Smooth muscle cell of the pulmonary artery (primary cell): ENCODE measurements around the gene TSEN2. TPM values are rescaled to one million over a fixed set of nuclear protein-coding genes. Genes with fewer than 3 reads are reported as not detected.

Experiments
- total RNA-seq: library from RNA; depleted of rRNA; stranded (reverse); fragments of >200 nt; gene quantifications from 2 replicates; pipeline ENCODE4 v1.2.3, GENCODE V29; 2014

Gene TSEN2
- total RNA-seq = 10.8 and 13.9 TPM in 2 replicates

DNA sequence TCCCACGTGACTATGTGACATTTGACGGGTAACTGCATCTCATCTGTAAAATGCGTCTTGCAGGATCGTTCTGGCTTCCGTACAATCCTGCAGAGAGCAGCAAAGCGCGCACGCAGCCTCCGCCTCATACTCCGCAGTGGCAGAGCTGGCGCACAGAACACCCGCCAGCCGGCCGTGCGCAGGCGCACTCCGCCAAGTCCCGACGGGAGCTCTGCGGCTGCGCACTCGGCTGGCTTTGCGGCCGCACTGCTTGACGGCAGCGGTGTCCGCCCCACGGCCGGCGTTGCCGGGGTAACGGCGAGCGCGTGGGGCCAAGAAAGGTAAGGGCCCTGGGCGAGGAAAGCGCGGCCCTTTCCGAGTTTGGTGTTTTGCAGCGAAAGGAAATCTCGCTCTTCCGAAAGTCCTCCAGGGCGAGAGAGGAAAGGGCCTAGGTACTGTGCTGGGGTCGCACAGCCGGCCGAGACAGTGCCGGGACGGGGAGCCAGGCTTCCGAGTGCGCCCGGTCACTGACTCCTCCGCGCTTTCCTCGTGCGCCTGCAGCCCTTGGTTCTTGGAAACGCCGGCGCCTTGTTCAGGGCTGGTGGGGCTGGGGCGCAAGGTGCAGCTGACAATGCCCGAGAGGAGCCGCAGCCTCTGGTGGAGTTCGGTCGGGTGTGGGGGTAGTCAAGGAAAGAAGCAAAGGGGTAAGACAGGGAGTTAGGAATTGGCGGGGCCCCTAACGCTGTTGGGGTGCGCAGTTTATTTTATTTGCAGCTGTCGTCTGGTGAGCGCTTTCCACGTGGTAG lies at the start of gene TSEN2:
Gene TSEN2, plus strand, starts transcription at position 283 of the 785 bp plus-strand sequence. CDS start 5,321 bp downstream, outside the sequence.

DNA sequence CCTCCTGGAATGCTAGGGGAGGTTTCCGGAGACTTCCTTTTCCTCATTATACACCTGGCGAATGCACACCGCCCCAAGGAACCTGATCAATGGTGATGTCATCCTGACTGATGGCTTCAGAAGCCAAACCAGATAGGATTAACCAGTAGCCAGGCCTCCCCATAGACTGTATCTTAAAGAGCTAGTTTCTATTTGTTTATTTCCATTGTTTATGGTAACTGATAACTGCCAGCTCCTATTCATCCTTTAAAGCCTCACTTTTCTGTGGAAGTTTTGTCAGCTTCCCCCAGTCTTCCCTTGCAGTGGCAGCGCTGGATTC lies 61.2 kb downstream of the TSEN2 start, which contains the start of gene MKRN2OS:
Gene MKRN2OS, minus strand, starts transcription at position 27 of the 319 bp plus-strand sequence. CDS start 35 bp downstream, outside the sequence.

DNA sequence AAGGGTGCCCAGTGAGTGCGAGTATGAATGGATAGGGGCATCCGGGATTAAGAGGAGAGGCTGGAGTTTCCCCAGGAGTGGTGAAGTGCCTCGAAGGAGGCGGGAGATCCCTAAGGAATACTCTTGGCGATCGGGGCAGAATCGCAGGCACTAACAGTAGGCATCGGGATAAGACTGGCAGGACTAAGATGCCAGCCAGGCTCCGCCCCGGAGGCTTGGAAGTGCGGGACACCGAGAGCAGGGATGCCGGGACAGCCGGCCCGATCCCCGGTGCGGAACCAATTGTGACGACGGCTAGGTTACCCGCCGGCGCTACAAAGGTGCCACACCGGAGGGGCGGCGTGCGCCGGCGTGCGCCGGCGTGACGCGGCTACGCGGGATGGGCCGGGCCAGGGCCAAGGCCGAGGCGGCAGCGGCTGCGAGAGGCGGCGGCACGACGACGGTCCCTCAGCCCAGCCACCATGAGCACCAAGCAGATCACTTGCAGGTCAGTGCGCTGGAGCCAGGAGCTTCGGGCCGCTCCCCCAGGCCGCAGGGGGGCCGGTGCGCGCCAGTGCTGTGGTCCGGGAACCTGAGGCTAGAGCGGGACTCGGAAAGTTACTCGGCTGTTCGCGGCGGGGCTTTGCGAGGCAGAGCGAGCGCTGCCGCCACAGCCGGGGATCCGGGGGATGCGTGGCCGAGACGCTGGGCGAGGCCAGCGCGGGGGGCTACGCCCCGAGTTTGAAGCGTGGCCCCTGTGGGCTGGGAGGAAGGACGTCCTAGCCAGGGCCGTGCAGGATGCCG lies 72.6 kb downstream of the TSEN2 start, which contains the start of gene MKRN2:
Gene MKRN2, plus strand, starts transcription at position 398 of the 783 bp plus-strand sequence. Its CDS starts 64 bp downstream, at position 462.

Other genes with a start within 250 kb of the TSEN2 start
- gene PPARG, start 195.4 kb upstream of the TSEN2 start, total RNA-seq = 6.9 and 25.3 TPM in 2 replicates
- not detected in 2 replicates for gene MKRN2OS, start 61.0 kb downstream of the TSEN2 start, total RNA-seq
- 29.7 and 29.8 TPM in 2 replicates for gene MKRN2, start 72.6 kb downstream of the TSEN2 start, total RNA-seq
- 97.4 and 125 TPM in 2 replicates for gene RAF1, start 179.6 kb downstream of the TSEN2 start, total RNA-seq